LNCAP (cell line): ENCODE data around the gene ZG16.
A peak's percentile ranks its signal among the peaks of the same experiment; 100 is the strongest.

Source experiments
- TF ChIP-seq, protein P1 (sequence below): fragments of 450-650 bp; IDR thresholded peaks from 2 replicates; pipeline ENCODE4 v1.5.1; 2017; ENCODE audit warnings: mild to moderate bottlenecking

Gene ZG16

DNA sequence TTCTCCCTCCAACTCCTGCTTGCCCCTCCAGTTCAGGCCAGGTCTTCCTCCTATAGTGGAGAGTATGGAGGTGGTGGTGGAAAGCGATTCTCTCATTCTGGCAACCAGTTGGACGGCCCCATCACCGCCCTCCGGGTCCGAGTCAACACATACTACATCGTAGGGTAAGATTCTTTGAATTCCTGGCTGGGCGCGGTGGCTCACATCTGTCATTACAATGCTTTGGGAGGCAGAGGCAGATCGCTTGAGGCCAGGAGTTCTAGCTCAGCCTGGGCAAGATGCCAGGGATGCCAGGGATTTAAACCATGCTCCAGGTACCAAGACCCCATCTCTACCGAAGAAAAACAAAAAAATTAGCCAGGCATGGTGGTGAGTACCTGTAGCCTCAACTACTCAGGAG is 1.4 kb downstream of the ZG16 start:
- TF ChIP-seq, protein P1, sequence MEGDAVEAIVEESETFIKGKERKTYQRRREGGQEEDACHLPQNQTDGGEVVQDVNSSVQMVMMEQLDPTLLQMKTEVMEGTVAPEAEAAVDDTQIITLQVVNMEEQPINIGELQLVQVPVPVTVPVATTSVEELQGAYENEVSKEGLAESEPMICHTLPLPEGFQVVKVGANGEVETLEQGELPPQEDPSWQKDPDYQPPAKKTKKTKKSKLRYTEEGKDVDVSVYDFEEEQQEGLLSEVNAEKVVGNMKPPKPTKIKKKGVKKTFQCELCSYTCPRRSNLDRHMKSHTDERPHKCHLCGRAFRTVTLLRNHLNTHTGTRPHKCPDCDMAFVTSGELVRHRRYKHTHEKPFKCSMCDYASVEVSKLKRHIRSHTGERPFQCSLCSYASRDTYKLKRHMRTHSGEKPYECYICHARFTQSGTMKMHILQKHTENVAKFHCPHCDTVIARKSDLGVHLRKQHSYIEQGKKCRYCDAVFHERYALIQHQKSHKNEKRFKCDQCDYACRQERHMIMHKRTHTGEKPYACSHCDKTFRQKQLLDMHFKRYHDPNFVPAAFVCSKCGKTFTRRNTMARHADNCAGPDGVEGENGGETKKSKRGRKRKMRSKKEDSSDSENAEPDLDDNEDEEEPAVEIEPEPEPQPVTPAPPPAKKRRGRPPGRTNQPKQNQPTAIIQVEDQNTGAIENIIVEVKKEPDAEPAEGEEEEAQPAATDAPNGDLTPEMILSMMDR: no peak

DNA sequence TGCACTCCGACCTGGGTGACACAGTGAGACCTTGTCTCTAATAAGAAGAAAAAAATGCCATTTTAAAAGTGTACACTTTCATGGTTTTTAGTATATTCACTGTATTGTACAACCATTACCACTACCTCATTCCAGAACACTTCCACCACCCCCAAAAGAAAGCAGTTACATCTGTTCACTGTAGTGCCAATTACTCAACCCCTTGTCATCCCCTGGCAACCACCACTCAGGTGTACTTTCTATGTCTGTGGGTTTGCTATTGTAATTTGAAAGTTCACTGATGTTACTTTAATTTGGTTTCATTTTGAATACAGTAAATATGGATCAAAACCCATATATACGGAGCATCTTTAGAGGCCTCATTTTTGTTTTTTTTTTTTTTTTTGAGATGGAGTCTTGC is 6.1 kb downstream of the ZG16 start:
- TF ChIP-seq, protein P1: no peak

DNA sequence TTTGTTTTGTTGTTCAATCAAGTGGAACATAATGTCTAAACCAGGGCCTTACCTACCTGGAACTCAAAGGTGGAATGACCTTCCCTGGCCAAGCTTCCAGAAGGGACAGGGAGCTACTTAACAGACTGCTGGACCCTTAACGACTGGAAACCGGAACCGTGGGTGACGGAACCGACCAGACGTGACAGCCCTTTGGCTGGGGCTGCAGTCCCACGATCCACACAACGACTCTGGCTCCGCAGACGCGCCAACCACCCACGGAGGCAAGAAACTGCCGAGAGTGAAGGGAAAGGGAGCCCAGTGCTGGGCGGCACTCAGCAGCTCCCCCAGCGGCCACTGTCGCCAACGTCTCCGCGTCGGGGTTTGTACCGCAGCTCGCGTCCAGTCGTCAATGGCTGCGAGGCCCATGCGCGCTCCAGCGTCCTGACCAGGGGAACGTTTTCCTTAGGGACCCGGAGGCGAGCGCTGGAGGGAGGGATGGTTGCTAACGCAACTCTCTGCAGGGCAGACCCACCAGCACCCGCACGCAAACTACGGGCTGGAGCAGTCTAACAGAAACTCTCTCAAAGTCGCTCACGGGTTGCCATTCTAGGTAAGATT is 6.9 kb downstream of the ZG16 start:
- TF ChIP-seq, protein P1: no peak

DNA sequence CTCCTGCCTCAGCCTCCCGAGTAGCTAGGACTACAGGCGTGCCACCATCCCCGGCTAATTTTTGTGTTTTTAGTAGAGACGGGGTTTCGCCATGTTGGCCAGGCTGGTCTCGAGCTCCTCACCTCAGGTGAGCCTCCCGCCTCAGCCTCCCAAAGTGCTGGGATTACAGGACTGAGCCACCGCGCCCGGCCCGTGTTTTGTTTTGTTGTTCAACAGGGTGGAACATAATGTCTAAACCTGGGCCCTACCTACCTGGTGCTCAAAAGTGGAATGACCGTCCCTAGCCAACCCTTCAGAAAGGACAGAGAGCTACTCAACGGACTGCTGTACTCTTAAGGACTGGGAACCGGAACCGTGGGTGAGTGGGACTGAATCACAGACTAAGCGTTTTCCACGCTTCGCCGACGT is 11.7 kb downstream of the ZG16 start:
- TF ChIP-seq, protein P1: no peak

DNA sequence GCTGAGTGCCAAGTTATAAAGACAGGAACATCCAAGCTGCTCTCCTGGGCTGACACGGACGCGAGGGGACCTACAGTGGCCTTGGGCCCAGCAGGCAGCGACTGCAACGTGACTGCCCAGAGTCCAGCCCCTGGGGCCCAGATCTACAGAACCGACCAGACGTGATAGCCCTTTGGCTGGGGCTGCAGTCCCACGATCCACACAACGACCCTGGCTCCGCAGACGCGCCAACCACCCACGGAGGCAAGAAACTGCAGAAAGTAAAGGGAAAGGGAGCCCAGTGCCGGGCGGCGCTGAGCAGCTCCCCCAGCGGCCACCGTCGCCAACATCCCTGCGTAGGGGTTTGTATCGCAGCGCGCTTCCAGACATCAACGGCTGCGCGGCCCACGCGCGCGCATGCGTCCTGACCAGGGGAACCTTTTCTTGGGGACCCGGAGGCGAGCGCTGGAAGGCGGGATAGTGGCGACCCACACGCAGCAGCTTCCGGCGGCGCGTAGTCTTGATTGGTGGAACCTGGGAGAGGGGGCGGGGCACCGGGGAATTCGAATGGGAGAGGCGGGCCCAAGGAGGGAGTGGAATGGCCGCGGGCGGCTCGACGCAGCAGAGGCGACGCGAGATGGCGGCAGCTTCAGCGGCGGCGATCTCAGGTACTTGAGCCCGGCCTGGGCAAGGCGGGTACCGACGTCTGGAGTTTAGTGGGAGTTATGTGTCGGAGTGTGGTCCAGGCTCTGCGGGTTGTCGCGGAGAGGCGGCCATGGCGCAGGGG is 12.3 kb downstream of the ZG16 start, which contains the start of gene KIF22:
Gene KIF22, plus strand, starts transcription at position 569 of the 766 bp plus-strand sequence. Its CDS starts 9 bp downstream, at position 578.
- TF ChIP-seq, protein P1: peak; percentile 74

DNA sequence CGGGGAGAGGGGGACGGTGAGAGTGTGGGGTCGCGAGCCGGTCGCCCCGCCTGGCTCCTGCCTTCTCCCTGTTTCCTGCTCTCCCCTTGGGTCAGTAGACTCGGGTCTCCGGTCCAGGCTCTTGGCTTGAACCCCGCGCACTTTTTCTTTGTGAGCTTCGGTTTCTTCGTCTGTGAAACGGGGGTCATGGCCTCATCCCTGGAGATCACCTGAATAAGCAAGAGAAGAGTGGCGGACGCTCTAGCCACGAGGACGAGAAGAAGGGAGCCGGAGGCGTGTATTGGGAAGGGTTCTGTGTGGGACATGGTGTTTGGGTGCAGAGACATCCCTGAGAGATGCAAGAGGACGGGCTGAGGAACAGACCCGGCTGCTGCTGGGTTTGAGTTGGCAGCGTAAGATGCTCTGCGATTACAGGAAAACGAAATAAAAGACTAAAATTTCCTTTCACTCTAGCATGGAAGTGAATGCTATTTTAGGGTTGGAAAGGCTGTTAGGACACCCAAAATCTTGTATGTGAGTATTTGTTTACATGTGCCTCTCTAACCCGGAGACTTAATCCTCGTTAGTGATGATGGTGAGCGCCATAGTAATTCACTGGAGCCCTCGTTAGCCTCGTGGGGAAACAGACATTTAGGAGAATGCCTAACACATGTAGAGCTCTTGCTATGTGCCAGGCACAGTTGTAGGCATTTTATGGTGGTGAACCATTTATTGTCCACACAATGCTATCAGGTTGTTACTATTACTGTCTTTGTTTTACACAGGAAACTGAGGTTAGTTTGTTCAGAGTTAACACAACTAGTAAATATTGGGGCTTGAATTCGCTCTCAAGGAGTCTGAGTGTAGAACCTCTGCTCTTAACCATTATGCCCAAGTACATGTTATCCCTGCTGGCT is 13.1 kb downstream of the ZG16 start:
- TF ChIP-seq, protein P1: no peak
